Mesendoderm (in vitro differentiated cells): Measurements from ENCODE around the gene KAZN.

Experiments used
- DNase-seq: peaks from one replicate; pipeline ENCODE4 v3.0.0; 2013
- H2AK5ac ChIP-seq: 2 replicates; pipeline ENCODE4 v1.6.1; 2013; ENCODE audit warnings: low read length, inconsistent platforms
- H2BK120ac ChIP-seq: 2 replicates; pipeline ENCODE4 v1.6.1; 2013; ENCODE audit warnings: low read depth, mild to moderate bottlenecking, low read length, moderate library complexity, mixed read lengths
- H2BK15ac ChIP-seq: replicated peaks from 2 replicates; pipeline ENCODE4 v1.6.1; 2013; ENCODE audit warnings: low read depth, mild to moderate bottlenecking, moderate library complexity
- H2BK5ac ChIP-seq: 2 replicates; pipeline ENCODE4 v1.6.1; 2013; ENCODE audit warnings: low read length, inconsistent platforms
- H3K18ac ChIP-seq: 2 replicates; pipeline ENCODE4 v1.6.1; 2013; ENCODE audit warnings: mild to moderate bottlenecking, low read length, mixed read lengths
- H3K23ac ChIP-seq: one replicate; pipeline ENCODE4 v1.6.1; 2013; ENCODE audit warnings: low read length
- H3K27ac ChIP-seq: 2 replicates; pipeline ENCODE4 v1.5.1; 2013; ENCODE audit warnings: low read depth, mild to moderate bottlenecking, inconsistent platforms, low read length, moderate library complexity
- H3K27me3 ChIP-seq: 2 replicates; pipeline ENCODE4 v1.6.1; 2013; ENCODE audit warnings: low read length, control low read depth, mild to moderate bottlenecking, inconsistent platforms; ENCODE audit not compliant: insufficient read depth, poor library complexity
- H3K36me3 ChIP-seq: 2 replicates; pipeline ENCODE4 v1.6.1; 2013; ENCODE audit warnings: low read length, inconsistent platforms; ENCODE audit not compliant: control insufficient read depth, insufficient read depth
- H3K4ac ChIP-seq: one replicate; pipeline ENCODE4 v1.6.1; 2013; ENCODE audit warnings: low read depth, mild to moderate bottlenecking, low read length, moderate library complexity
- H3K4me1 ChIP-seq: 2 replicates; pipeline ENCODE4 v1.6.1; 2013; ENCODE audit warnings: low read depth, low read length, inconsistent platforms; ENCODE audit not compliant: control insufficient read depth
- H3K4me2 ChIP-seq: 2 replicates; pipeline ENCODE4 v1.6.1; 2013; ENCODE audit warnings: low read length
- H3K4me3 ChIP-seq: 2 replicates; pipeline ENCODE4 v1.5.1; 2013; ENCODE audit warnings: mild to moderate bottlenecking, low read length
- H3K56ac ChIP-seq: one replicate; pipeline ENCODE4 v1.6.1; 2013; ENCODE audit warnings: low read length
- H3K79me1 ChIP-seq: 2 replicates; pipeline ENCODE4 v1.6.1; 2013; ENCODE audit warnings: low read length, inconsistent platforms
- H3K79me2 ChIP-seq: 2 replicates; pipeline ENCODE4 v1.6.1; 2013; ENCODE audit warnings: mild to moderate bottlenecking, low read length; ENCODE audit not compliant: control insufficient read depth, insufficient read depth
- H3K9ac ChIP-seq: 2 replicates; pipeline ENCODE4 v1.6.1; 2013; ENCODE audit warnings: low read length, inconsistent platforms
- H4K5ac ChIP-seq: one replicate; pipeline ENCODE4 v1.6.1; 2013; ENCODE audit warnings: low read length
- H4K8ac ChIP-seq: one replicate; pipeline ENCODE4 v1.6.1; 2013; ENCODE audit warnings: low read depth, mild to moderate bottlenecking, control low read depth, low read length, moderate library complexity
- WGBS: extraction: QIAGEN DNeasy Blood & Tissue Kit; methylation state at CpG from one replicate; pipeline ENCODE4 v1.1.7; 2013; ENCODE audit warnings: low lambda C conversion rate, missing lambda C conversion rate; ENCODE audit not compliant: insufficient coverage; ENCODE audit errors: extremely low coverage; 5-methylcytosine and 5-hydroxymethylcytosine counted together

KAZN gene

DNA sequence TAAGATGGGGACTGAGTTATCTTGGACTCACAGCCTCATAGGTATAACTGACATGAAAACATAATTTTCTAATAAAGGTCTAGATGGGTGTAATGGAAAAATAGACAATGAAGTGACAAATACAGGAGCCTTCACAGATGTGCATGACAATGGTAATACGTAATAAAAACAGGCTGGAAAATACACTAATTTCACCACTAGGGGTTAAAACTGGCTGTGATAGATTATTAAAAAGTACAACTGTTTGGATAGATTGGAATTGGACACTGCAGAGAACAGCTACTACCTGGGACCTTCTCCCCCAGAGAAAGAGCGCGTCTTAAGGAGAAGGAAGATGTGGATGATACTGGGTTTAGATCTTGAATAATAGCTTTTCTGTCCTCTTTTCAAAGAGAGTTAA lies 9.8 kb downstream of the KAZN start:
- Histone ChIP-seq H3K4ac (no peak overlapping the region), H3K36me3 (no peaks in the 10 kb centered on the region), H3K79me1 (peaks cover 18% of the 10 kb centered on the region), H3K56ac (no peak overlapping the region), H3K27ac (no peak overlapping the region), H3K9ac (no peak overlapping the region), H4K5ac (no peak overlapping the region), H3K4me1 (peaks cover 4% of the 10 kb centered on the region), H2BK120ac (no peak overlapping the region), H2AK5ac (no peak overlapping the region), H2BK15ac (no peak overlapping the region), H2BK5ac (no peak overlapping the region), H3K27me3 (no peaks in the 10 kb centered on the region), H3K79me2 (peaks cover 36% of the 10 kb centered on the region), H4K8ac (no peak overlapping the region), H3K18ac (no peak overlapping the region), H3K4me3 (no peak overlapping the region), H3K23ac (no peak overlapping the region), H3K4me2 (no peak overlapping the region)
- DNase-seq: no peak
- WGBS: no CpG with 5 or more reads among the region's 3 CpGs

DNA sequence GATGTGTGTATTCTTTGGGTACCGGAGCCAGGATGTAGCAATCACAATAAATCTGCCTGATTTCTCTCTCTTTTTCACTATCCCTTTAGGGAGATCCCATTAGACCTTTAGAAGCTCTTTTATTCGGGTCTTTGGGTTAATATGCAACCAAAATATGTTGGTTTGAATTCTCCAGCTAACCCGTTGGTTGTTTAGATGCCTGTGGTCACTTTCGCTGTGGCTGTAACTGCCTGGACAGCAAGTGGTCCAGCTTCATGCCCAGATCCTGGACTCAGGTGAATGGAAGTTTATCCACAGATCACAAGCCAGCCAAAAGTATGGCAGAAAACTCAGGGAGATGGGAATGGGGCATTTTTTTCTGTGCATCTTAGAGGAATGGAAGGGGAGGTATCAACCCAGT lies 12.3 kb downstream of the KAZN start:
- DNase-seq: no peak
- H3K56ac ChIP-seq: no peak overlapping the region
- H3K4me3 ChIP-seq: no peak overlapping the region
- H3K4ac ChIP-seq: no peak overlapping the region
- H3K27ac ChIP-seq: no peak overlapping the region
- H3K36me3 ChIP-seq: no peaks in the 10 kb centered on the region
- H4K8ac ChIP-seq: no peak overlapping the region
- peak overlapping the region; percentile 46 for H2BK15ac ChIP-seq
- peaks cover 22% of the 10 kb centered on the region for H3K79me2 ChIP-seq
- no peak overlapping the region for H3K9ac ChIP-seq
- no peak overlapping the region for H3K23ac ChIP-seq
- no CpG with 5 or more reads among the region's 4 CpGs for WGBS
- no peak overlapping the region for H3K18ac ChIP-seq
- H2AK5ac ChIP-seq: no peak overlapping the region
- H3K27me3 ChIP-seq: no peaks in the 10 kb centered on the region
- H2BK5ac ChIP-seq: no peak overlapping the region
- H3K79me1 ChIP-seq: peaks cover 17% of the 10 kb centered on the region
- no peak overlapping the region for H2BK120ac ChIP-seq
- no peaks in the 10 kb centered on the region for H3K4me1 ChIP-seq
- H4K5ac ChIP-seq: no peak overlapping the region
- no peak overlapping the region for H3K4me2 ChIP-seq

DNA sequence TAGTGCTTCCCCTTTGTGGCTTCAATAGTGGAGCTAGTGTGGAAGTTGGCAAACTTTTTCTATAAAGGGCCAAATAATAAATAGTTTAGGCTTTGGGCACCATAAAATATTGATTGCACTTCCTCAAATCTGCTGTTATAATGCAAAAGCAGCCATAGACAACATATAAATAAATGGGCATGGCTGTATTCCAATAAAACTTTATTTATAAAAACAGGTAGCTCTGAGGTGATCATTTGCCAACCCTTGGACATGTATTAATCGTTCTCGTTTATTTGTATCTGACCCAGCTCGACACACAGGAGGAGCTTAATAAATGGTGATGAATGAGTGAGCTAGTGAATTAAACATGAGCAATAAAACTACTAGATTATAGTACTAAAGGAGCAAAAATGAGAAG lies 13.3 kb downstream of the KAZN start:
- no CpG with 5 or more reads among the region's 3 CpGs for WGBS
- Histone ChIP-seq H3K18ac (no peak overlapping the region), H3K4me1 (peaks cover 4% of the 10 kb centered on the region), H3K36me3 (no peaks in the 10 kb centered on the region), H4K5ac (no peak overlapping the region), H3K4me2 (no peak overlapping the region), H2BK15ac (no peak overlapping the region), H3K9ac (no peak overlapping the region), H3K27ac (no peak overlapping the region), H3K79me2 (peaks cover 15% of the 10 kb centered on the region), H3K56ac (no peak overlapping the region), H3K4me3 (no peak overlapping the region), H2BK120ac (no peak overlapping the region), H2AK5ac (no peak overlapping the region), H2BK5ac (no peak overlapping the region), H3K23ac (no peak overlapping the region), H3K4ac (no peak overlapping the region), H3K79me1 (peaks cover 21% of the 10 kb centered on the region), H4K8ac (no peak overlapping the region), H3K27me3 (no peaks in the 10 kb centered on the region)
- DNase-seq: no peak

DNA sequence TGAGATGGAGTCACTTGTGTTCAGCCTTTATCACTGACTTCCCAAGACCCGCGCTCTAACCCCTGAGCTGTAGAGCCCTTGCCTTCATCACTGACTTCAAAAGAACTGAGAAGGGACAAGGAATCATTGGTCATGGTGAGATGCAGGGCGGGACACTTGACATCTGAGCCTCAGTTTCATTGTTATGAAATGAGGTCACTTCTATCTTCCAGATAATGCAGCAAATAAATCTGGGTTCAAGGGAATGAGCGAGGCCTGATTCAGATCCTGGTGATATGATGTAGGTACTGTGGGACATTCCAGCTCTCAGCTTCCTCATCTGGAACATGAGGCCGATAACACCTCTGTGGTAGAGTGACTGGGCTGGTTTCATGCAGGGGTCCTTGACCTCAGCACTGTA lies 13.8 kb downstream of the KAZN start:
- Histone ChIP-seq H2BK5ac (no peak overlapping the region), H3K4me3 (no peak overlapping the region), H3K18ac (no peak overlapping the region), H3K36me3 (no peaks in the 10 kb centered on the region), H3K4ac (no peak overlapping the region), H3K4me1 (peaks cover 4% of the 10 kb centered on the region), H4K8ac (no peak overlapping the region), H4K5ac (no peak overlapping the region), H2BK120ac (no peak overlapping the region), H3K79me2 (peaks cover 13% of the 10 kb centered on the region), H2AK5ac (no peak overlapping the region), H3K56ac (no peak overlapping the region), H3K23ac (no peak overlapping the region), H3K27ac (no peak overlapping the region), H3K79me1 (peaks cover 20% of the 10 kb centered on the region), H3K9ac (no peak overlapping the region), H3K4me2 (no peak overlapping the region), H3K27me3 (no peaks in the 10 kb centered on the region), H2BK15ac (no peak overlapping the region)
- no CpG with 5 or more reads among the region's 5 CpGs for WGBS
- no peak for DNase-seq

DNA sequence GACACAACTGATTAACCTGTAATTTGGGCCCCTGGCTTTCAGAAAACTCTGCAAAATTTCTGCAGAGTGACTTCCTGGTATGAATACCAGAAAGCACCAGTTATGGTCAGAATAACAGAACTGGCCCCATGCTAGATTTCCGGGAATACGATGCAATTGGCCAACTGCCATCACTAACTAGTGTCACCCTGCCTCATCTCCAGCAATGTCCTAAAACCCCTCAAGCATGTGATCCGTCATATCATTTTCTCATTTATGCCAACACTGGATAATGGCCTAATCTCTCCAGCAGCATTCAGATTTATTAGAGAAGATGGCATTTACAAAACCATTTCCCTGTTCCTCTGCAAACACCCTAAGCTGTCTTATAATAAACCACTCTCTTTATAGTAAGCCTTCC lies 15.4 kb downstream of the KAZN start:
- Histone ChIP-seq H2BK5ac (no peak overlapping the region), H3K18ac (no peak overlapping the region), H3K9ac (no peak overlapping the region), H3K79me1 (peaks cover 22% of the 10 kb centered on the region), H3K4me1 (peaks cover 4% of the 10 kb centered on the region), H3K27me3 (no peaks in the 10 kb centered on the region), H4K5ac (no peak overlapping the region), H4K8ac (no peak overlapping the region), H3K36me3 (no peaks in the 10 kb centered on the region), H2AK5ac (no peak overlapping the region), H3K27ac (no peak overlapping the region), H3K4me2 (no peak overlapping the region), H3K4me3 (no peak overlapping the region), H3K79me2 (peaks cover 9% of the 10 kb centered on the region), H3K56ac (no peak overlapping the region), H2BK120ac (no peak overlapping the region), H2BK15ac (no peak overlapping the region), H3K23ac (no peak overlapping the region), H3K4ac (no peak overlapping the region)
- no peak for DNase-seq
- WGBS: no CpG with 5 or more reads among the region's 3 CpGs

DNA sequence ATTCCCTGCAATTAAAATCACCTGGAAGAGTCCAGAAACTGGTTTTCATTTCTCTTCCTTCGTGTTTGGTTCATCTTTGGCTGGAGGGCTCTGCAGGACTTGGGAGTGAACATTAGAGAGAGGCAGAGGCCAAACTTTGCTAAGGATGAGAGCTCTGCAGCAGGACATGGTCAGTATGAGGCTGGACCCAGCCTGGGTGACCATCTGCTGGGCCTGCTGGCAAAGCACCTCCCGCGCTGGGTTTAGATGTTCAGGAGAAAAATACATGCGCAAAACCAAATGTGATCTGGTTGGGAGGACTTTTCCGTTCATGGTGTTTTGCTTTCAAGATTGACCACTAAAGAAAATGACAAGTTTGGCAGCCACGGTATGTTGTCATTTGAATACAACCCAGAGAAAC lies 15.9 kb downstream of the KAZN start:
- no CpG with 5 or more reads among the region's 6 CpGs for WGBS
- H3K18ac ChIP-seq: no peak overlapping the region

More for the DNA sequence above, 15.9 kb downstream of the KAZN start:
- Histone ChIP-seq H2BK5ac (no peak overlapping the region), H2BK15ac (no peak overlapping the region), H3K79me2 (peaks cover 9% of the 10 kb centered on the region), H4K5ac (no peak overlapping the region), H3K4me3 (no peak overlapping the region), H3K27ac (no peak overlapping the region), H3K36me3 (no peaks in the 10 kb centered on the region), H3K4me1 (peaks cover 4% of the 10 kb centered on the region), H3K4me2 (no peak overlapping the region), H3K79me1 (peaks cover 22% of the 10 kb centered on the region), H3K27me3 (no peaks in the 10 kb centered on the region), H3K9ac (no peak overlapping the region), H4K8ac (no peak overlapping the region), H2AK5ac (no peak overlapping the region), H2BK120ac (no peak overlapping the region), H3K56ac (no peak overlapping the region), H3K23ac (no peak overlapping the region), H3K4ac (no peak overlapping the region)
- DNase-seq: no peak
